ENCODE results near the gene LRRC8C.

GRCh38 chr1:89666640-89667039 is 33.7 kb downstream of the LRRC8C start:
- no peak for TF ChIP-seq CTCF (IDR thresholded peaks at IDR 0.05)
- no peak for TF ChIP-seq POLR2A (IDR thresholded peaks at IDR 0.05)

All from right lobe of liver (tissue), 4 donors.